HG02885 (cell line): Measurements from ENCODE around the gene LAMA5.

Experiments
- ATAC-seq: cut with Tn5 transposase; IDR thresholded peaks from one replicate; pipeline ENCODE4 v1.9.1; 2021; ENCODE audit warnings: mild to moderate bottlenecking; ENCODE audit not compliant: unreplicated experiment, poor library complexity

Gene LAMA5

GRCh38 chr20:62275219-62275618 is 91.9 kb downstream of the LAMA5 start:
- ATAC-seq = no peak

GRCh38 chr20:62274332-62274950 is 92.7 kb downstream of the LAMA5 start:
- no peak for ATAC-seq

GRCh38 chr20:62273416-62273815 is 93.7 kb downstream of the LAMA5 start:
- ATAC-seq = no peak

- no peak for ATAC-seq
Observed at GRCh38 chr20:62272200-62272599, 94.9 kb downstream of the LAMA5 start.

- no peak for ATAC-seq
Observed at GRCh38 chr20:62269871-62270270, 97.2 kb downstream of the LAMA5 start.

- ATAC-seq = no peak
Observed at GRCh38 chr20:62269378-62269777, 97.7 kb downstream of the LAMA5 start.

- ATAC-seq = no peak
Observed at GRCh38 chr20:62268228-62268900, 98.7 kb downstream of the LAMA5 start.

- no peak for ATAC-seq
Observed at GRCh38 chr20:62267543-62267942, 99.6 kb downstream of the LAMA5 start.

- no peak for ATAC-seq
Observed at GRCh38 chr20:62266851-62267250, 100.3 kb downstream of the LAMA5 start.

- ATAC-seq = no peak
Observed at GRCh38 chr20:62266340-62266739, 100.8 kb downstream of the LAMA5 start.

GRCh38 chr20:62265365-62265764 is 101.7 kb downstream of the LAMA5 start:
- no peak for ATAC-seq

GRCh38 chr20:62263396-62263795 is 103.7 kb downstream of the LAMA5 start:
- ATAC-seq = no peak

- no peak for ATAC-seq
Observed at GRCh38 chr20:62262064-62262463, 105.0 kb downstream of the LAMA5 start.

- no peak for ATAC-seq
Observed at GRCh38 chr20:62259294-62259565, 107.9 kb downstream of the LAMA5 start.
